Measurements from ENCODE around the gene ODF4.
"Not testable (repeated sequence)": the region's sequence is repeated elsewhere in the genome, so short reads cannot be mapped to it uniquely, and the experiment has no call there.

ODF4 gene

DNA sequence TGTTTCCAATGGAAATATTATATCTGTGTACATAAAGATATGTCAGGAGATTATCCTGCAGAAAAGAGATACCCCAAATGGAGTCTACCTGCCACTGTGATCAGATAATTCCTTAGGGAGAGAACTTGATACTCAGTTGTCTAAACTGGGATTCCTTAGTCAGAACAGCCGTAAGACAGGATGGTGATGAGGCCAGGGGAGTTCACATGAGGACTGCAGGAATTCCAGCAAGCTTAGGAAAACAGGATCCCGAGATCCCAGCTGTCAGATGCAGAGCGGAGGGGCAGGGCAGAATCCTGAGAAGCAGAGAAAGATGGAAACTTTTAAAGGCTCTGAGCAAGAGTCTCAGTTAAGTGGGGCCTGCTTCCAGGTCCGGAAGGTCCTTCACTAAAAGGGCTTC lies 32.1 kb downstream of the ODF4 start:
- H3K9me3 ChIP-seq (ENCODE audit: insufficient read depth, low read length), result no peaks in the 10 kb centered on the region
- no peak overlapping the region for H3K9ac ChIP-seq (ENCODE audit: low read length)
- no peaks in the 10 kb centered on the region for H3K36me3 ChIP-seq (ENCODE audit: low read length)
- H3K4me3 ChIP-seq (ENCODE audit: insufficient read depth, low read length, poor library complexity, severe bottlenecking), result no peak overlapping the region
- H2AFZ ChIP-seq (ENCODE audit: low read depth, low read length, severe bottlenecking), result no peak overlapping the region
- H3K9me2 ChIP-seq (replicated peaks; ENCODE audit: insufficient read depth, low read length), result no peaks in the 10 kb centered on the region
- no peaks in the 10 kb centered on the region for H3K27me3 ChIP-seq (ENCODE audit: low read length)
- H3F3A ChIP-seq (ENCODE audit: insufficient read depth), result peaks cover 2% of the 10 kb centered on the region
- TF ChIP-seq, protein P1, sequence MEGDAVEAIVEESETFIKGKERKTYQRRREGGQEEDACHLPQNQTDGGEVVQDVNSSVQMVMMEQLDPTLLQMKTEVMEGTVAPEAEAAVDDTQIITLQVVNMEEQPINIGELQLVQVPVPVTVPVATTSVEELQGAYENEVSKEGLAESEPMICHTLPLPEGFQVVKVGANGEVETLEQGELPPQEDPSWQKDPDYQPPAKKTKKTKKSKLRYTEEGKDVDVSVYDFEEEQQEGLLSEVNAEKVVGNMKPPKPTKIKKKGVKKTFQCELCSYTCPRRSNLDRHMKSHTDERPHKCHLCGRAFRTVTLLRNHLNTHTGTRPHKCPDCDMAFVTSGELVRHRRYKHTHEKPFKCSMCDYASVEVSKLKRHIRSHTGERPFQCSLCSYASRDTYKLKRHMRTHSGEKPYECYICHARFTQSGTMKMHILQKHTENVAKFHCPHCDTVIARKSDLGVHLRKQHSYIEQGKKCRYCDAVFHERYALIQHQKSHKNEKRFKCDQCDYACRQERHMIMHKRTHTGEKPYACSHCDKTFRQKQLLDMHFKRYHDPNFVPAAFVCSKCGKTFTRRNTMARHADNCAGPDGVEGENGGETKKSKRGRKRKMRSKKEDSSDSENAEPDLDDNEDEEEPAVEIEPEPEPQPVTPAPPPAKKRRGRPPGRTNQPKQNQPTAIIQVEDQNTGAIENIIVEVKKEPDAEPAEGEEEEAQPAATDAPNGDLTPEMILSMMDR (IDR thresholded peaks at IDR 0.05; ENCODE audit: insufficient read depth, low read length, poor library complexity, severe bottlenecking), result no peak
- TF ChIP-seq EZH2phosphoT487 (conservative IDR thresholded peaks at IDR 0.05; ENCODE audit: low read length), result no peak
- no peak overlapping the region for H3K27ac ChIP-seq (ENCODE audit: low read depth, low read length)
- no peak overlapping the region for H3K4me2 ChIP-seq (ENCODE audit: low read depth, low read length, poor library complexity, severe bottlenecking)
- H4K20me1 ChIP-seq (ENCODE audit: low read depth, low read length), result no peaks in the 10 kb centered on the region
- H3K79me2 ChIP-seq (ENCODE audit: insufficient read depth, low read length), result no peaks in the 10 kb centered on the region

DNA sequence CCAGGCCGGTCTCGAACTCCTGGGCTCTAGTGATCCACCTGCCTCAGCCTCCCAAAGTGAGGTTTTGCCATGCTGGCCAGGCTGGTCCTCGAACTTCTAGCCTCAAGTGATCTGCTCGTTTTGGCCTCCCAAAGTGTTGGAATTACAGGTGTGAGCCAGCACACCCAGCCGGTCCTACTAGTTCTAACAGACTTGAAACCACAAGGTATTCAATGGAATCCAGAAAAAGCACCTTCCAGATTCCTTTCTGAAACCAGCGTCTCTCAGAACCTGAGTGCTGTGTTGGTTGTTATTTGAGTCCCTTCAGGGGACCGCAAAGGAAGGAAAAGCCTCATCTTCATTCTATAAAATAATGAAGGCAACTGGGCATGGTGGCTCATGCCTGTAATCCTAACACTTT lies 32.8 kb downstream of the ODF4 start:
- H3K79me2 ChIP-seq (ENCODE audit: insufficient read depth, low read length), result no peaks in the 10 kb centered on the region
- no peaks in the 10 kb centered on the region for H4K20me1 ChIP-seq (ENCODE audit: low read depth, low read length)
- no peak overlapping the region for H3K4me2 ChIP-seq (ENCODE audit: low read depth, low read length, poor library complexity, severe bottlenecking)
- H3K9ac ChIP-seq (ENCODE audit: low read length), result no peak overlapping the region
- no peak overlapping the region for H3K27ac ChIP-seq (ENCODE audit: low read depth, low read length)
- no peaks in the 10 kb centered on the region for H3K9me2 ChIP-seq (replicated peaks; ENCODE audit: insufficient read depth, low read length)
- no peaks in the 10 kb centered on the region for H3K9me3 ChIP-seq (ENCODE audit: insufficient read depth, low read length)
- H3K27me3 ChIP-seq (ENCODE audit: low read length), result no peaks in the 10 kb centered on the region
- peaks cover 4% of the 10 kb centered on the region; the same call in 1 of the 2 replicates for H3K36me3 ChIP-seq (ENCODE audit: low read length)
- H3F3A ChIP-seq (ENCODE audit: insufficient read depth), result peaks cover 8% of the 10 kb centered on the region
- no peak overlapping the region for H3K4me3 ChIP-seq (ENCODE audit: insufficient read depth, low read length, poor library complexity, severe bottlenecking)
- no peak overlapping the region for H2AFZ ChIP-seq (ENCODE audit: low read depth, low read length, severe bottlenecking)
- TF ChIP-seq, protein P1 (IDR thresholded peaks at IDR 0.05; ENCODE audit: insufficient read depth, low read length, poor library complexity, severe bottlenecking), result no peak

DNA sequence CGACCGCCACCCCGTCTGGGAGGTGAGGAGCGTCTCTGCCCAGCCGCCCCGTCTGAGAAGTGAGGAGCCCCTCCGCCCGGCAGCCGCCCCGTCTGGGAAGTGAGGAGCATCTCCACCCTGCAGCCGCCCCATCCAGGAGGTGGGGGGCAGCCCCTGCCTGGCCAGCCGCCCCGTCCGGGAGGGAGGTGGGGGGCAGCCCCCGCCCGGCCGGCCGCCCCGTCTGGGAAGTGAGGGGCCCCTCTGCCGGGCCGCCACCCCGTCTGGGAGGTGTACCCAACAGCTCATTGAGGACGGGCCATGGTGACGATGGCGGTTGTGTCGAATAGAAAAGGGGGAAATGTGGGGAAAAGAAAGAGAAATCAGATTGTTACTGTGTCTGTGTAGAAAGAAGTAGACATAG lies 34.2 kb downstream of the ODF4 start:
- H3K27ac ChIP-seq (ENCODE audit: low read depth, low read length); H3K4me3 ChIP-seq (ENCODE audit: insufficient read depth, low read length, poor library complexity, severe bottlenecking); H3K9me2 ChIP-seq (replicated peaks; ENCODE audit: insufficient read depth, low read length); H3K79me2 ChIP-seq (ENCODE audit: insufficient read depth, low read length); H3K9me3 ChIP-seq (ENCODE audit: insufficient read depth, low read length); H4K20me1 ChIP-seq (ENCODE audit: low read depth, low read length); H2AFZ ChIP-seq (ENCODE audit: low read depth, low read length, severe bottlenecking); H3K9ac ChIP-seq (ENCODE audit: low read length); H3K27me3 ChIP-seq (ENCODE audit: low read length); H3K4me2 ChIP-seq (ENCODE audit: low read depth, low read length, poor library complexity, severe bottlenecking): not testable (repeated sequence)
- Histone ChIP-seq H3F3A (ENCODE audit: insufficient read depth) (peaks cover 23% of the 10 kb centered on the region), H3K36me3 (ENCODE audit: low read length) (peaks cover 14% of the 10 kb centered on the region; the same call in 1 of the 2 replicates)

DNA sequence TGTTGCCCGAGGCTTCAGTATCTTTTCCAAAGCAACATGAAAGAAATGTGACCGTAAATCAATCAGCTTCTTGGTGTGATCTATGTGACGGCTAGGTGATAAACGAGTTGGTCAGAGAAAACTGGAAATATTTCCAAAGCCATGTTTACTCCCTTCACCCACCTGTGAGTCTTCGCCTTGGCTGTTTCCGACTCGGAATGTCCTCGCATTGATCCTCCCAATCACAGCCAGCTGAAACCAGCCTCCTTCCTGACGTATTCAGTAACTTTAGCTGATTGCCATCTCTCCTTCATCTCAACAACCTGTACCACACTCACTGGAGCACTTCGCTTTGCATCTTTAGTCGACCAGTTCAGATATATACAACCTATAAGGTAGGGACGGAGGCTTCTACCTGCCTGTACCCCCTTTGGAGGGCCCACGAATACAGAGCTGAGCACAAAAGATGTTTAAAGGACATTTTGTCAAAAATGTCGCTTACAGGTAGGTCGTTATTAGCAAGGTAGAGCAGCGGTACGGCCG lies 36.2 kb downstream of the ODF4 start:
- Histone ChIP-seq H3K9ac (ENCODE audit: low read length) (peak overlapping the region; percentile 62), H4K20me1 (ENCODE audit: low read depth, low read length) (peaks cover 11% of the 10 kb centered on the region), H3K27ac (ENCODE audit: low read depth, low read length) (no peak overlapping the region), H3K27me3 (ENCODE audit: low read length) (no peaks in the 10 kb centered on the region), H3K79me2 (ENCODE audit: insufficient read depth, low read length) (peaks cover 11% of the 10 kb centered on the region), H3K4me3 (ENCODE audit: insufficient read depth, low read length, poor library complexity, severe bottlenecking) (peak overlapping the region; percentile 45), H3K9me3 (ENCODE audit: insufficient read depth, low read length) (no peaks in the 10 kb centered on the region), H3F3A (ENCODE audit: insufficient read depth) (peaks cover 42% of the 10 kb centered on the region), H2AFZ (ENCODE audit: low read depth, low read length, severe bottlenecking) (no peak overlapping the region), H3K4me2 (ENCODE audit: low read depth, low read length, poor library complexity, severe bottlenecking) (peak overlapping the region; percentile 56), H3K9me2 (replicated peaks; ENCODE audit: insufficient read depth, low read length) (no peaks in the 10 kb centered on the region), H3K36me3 (ENCODE audit: low read length) (peaks cover 28% of the 10 kb centered on the region)
- no peak for TF ChIP-seq EZH2phosphoT487 (conservative IDR thresholded peaks at IDR 0.05; ENCODE audit: low read length)
